ENCODE results near the gene AKAP13. TPM values are rescaled to one million over a fixed set of nuclear protein-coding genes. Genes with fewer than 3 reads are reported as not detected.

AKAP13 gene
- total and polyA plus RNA-seq, 2 donors (not counting 1 experiment from before 2014, with no cell fraction given) = 73.8 to 358 TPM

DNA sequence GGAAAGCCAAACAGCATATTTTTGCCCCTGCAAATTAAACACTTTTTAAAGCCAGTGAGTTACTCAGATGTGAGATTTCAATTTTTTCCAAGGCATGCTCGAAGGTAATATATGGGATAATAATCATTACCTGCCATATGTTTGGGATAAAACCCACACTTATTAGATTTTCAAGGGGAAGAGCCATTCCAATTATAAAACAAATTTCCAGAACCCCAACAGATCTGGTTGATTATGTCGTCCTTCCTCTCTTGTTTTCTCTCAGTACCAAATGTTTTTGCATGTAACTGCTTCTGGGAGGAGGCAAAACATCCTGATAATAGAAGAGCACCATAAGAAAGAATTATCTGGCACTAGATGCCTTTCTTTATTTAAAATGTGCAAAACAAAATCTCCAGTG lies 115.1 kb downstream of the AKAP13 start:
- H3K27me3 Mint-ChIP-seq = no peaks in the 10 kb centered on the region
- DNase-seq (no peak), ATAC-seq (ENCODE audit: low read depth) (no peak)
- Histone ChIP-seq H3K27me3 (replicated peaks in 1 of 4; ENCODE audit: control extremely low read depth in 1 of 4, control insufficient read depth in 3 of 4, insufficient read depth in 4 of 4, low read length in 3 of 4) (no peaks in the 10 kb centered on the region), H3K9me3 (ENCODE audit: control extremely low read depth in 1 of 3, control insufficient read depth in 2 of 3, insufficient read depth in 1 of 3, low read length in 2 of 3) (no peaks in the 10 kb centered on the region), H3K27ac (ENCODE audit: low read length in 2 of 2) (no peak overlapping the region), H4K20me1 (ENCODE audit: control insufficient read depth, insufficient read depth, low read length, poor library complexity, severe bottlenecking) (peaks cover 83% of the 10 kb centered on the region), H2AFZ (ENCODE audit: insufficient read depth, low read depth, low read length, poor library complexity, severe bottlenecking) (no peak overlapping the region), H3K36me3 (replicated peaks in 1 of 2; ENCODE audit: control extremely low read depth in 1 of 2, control insufficient read depth in 1 of 2, extremely low read depth in 1 of 2, insufficient read depth in 2 of 2, low read length in 1 of 2) (peaks cover 0 to 4% of the 10 kb centered on the region in 2 experiments), H3K9ac (ENCODE audit: low read length) (no peak overlapping the region), H3K79me2 (ENCODE audit: control insufficient read depth, insufficient read depth, low read length) (peaks cover 95% of the 10 kb centered on the region), H3K4me2 (replicated peaks; ENCODE audit: low read depth, low read length, poor library complexity, severe bottlenecking) (no peak overlapping the region), H3K4me3 (ENCODE audit: control extremely low read depth in 1 of 5, extremely low read depth in 1 of 5, insufficient read depth in 1 of 5, low read depth in 2 of 5, low read length in 4 of 5) (no peak overlapping the region), H3K4me1 (ENCODE audit: control insufficient read depth in 2 of 2, insufficient read depth in 2 of 2, low read length in 2 of 2) (peaks cover 38 to 45% of the 10 kb centered on the region in 2 donors)
- no CpG with 5 or more reads among the region's 2 CpGs for WGBS (ENCODE audit: insufficient coverage)
- H3K4me1 Mint-ChIP-seq = peaks cover 79% of the 10 kb centered on the region
- TF ChIP-seq, protein P1, sequence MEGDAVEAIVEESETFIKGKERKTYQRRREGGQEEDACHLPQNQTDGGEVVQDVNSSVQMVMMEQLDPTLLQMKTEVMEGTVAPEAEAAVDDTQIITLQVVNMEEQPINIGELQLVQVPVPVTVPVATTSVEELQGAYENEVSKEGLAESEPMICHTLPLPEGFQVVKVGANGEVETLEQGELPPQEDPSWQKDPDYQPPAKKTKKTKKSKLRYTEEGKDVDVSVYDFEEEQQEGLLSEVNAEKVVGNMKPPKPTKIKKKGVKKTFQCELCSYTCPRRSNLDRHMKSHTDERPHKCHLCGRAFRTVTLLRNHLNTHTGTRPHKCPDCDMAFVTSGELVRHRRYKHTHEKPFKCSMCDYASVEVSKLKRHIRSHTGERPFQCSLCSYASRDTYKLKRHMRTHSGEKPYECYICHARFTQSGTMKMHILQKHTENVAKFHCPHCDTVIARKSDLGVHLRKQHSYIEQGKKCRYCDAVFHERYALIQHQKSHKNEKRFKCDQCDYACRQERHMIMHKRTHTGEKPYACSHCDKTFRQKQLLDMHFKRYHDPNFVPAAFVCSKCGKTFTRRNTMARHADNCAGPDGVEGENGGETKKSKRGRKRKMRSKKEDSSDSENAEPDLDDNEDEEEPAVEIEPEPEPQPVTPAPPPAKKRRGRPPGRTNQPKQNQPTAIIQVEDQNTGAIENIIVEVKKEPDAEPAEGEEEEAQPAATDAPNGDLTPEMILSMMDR (IDR thresholded peaks at IDR 0.05) = no peak
- TF ChIP-seq EZH2 (IDR thresholded peaks at IDR 0.05; ENCODE audit: borderline replicate concordance, insufficient read depth, low read depth, low read length, poor library complexity, severe bottlenecking) = no peak
- CTCF ChIA-PET = interaction anchor here (1.5 to 3.1 kb wide), 3 partner anchors 9 to 13 kb away, joined by 3 to 15 read pairs (median 6); no protein-coding TSS in a partner anchor
- POLR2A ChIA-PET = no interaction called here
- no peak overlapping the region for H3K4me3 Mint-ChIP-seq
- intact Hi-C loops (cut with micrococcal nuclease) = no loop called here
- no peak overlapping the region for H3K27ac Mint-ChIP-seq
- H3K9me3 Mint-ChIP-seq (ENCODE audit: insufficient read depth) = no peaks in the 10 kb centered on the region

DNA sequence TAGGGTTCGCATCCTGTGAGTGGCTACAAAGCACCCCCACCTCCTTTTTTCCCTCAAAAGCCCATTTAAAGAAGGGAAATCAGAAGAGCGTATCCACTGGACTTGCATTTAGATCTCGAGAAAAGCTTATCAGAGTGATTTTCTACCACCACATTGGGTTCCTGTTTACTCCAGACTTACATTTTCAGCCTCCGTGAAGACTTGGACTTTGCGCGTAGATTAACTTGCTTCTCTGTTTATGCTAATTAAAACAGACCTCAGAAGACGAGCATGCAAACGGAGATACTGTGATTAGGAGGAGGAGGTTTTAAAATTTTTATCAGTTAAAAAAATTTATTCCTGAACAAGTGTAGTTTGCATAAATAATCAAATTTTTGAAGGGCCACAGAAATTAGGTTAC lies 115.7 kb downstream of the AKAP13 start:
- intact Hi-C loops (cut with micrococcal nuclease) = no loop called here
- Histone ChIP-seq H3K4me3 (ENCODE audit: control extremely low read depth in 1 of 5, extremely low read depth in 1 of 5, insufficient read depth in 1 of 5, low read depth in 2 of 5, low read length in 4 of 5) (no peak overlapping the region), H3K27me3 (replicated peaks in 1 of 4; ENCODE audit: control extremely low read depth in 1 of 4, control insufficient read depth in 3 of 4, insufficient read depth in 4 of 4, low read length in 3 of 4) (no peaks in the 10 kb centered on the region), H2AFZ (ENCODE audit: insufficient read depth, low read depth, low read length, poor library complexity, severe bottlenecking) (no peak overlapping the region), H3K9ac (ENCODE audit: low read length) (peak overlapping the region; percentile 5), H3K27ac (ENCODE audit: low read length in 2 of 2) (no peak overlapping the region), H3K9me3 (ENCODE audit: control extremely low read depth in 1 of 3, control insufficient read depth in 2 of 3, insufficient read depth in 1 of 3, low read length in 2 of 3) (no peaks in the 10 kb centered on the region), H3K4me1 (ENCODE audit: control insufficient read depth in 2 of 2, insufficient read depth in 2 of 2, low read length in 2 of 2) (peaks cover 32 to 40% of the 10 kb centered on the region in 2 donors), H3K4me2 (replicated peaks; ENCODE audit: low read depth, low read length, poor library complexity, severe bottlenecking) (no peak overlapping the region), H3K79me2 (ENCODE audit: control insufficient read depth, insufficient read depth, low read length) (peaks cover 95% of the 10 kb centered on the region), H4K20me1 (ENCODE audit: control insufficient read depth, insufficient read depth, low read length, poor library complexity, severe bottlenecking) (peaks cover 83% of the 10 kb centered on the region), H3K36me3 (replicated peaks in 1 of 2; ENCODE audit: control extremely low read depth in 1 of 2, control insufficient read depth in 1 of 2, extremely low read depth in 1 of 2, insufficient read depth in 2 of 2, low read length in 1 of 2) (peaks cover 2 to 4% of the 10 kb centered on the region in 2 experiments)
- TF ChIP-seq EZH2 (IDR thresholded peaks at IDR 0.05; ENCODE audit: borderline replicate concordance, insufficient read depth, low read depth, low read length, poor library complexity, severe bottlenecking) = no peak
- TF ChIP-seq, protein P1 (IDR thresholded peaks at IDR 0.05) = no peak
- H3K4me1 Mint-ChIP-seq = peaks cover 78% of the 10 kb centered on the region
- ATAC-seq (ENCODE audit: low read depth) = no peak
- no peak for DNase-seq
- H3K27me3 Mint-ChIP-seq = no peaks in the 10 kb centered on the region
- H3K27ac Mint-ChIP-seq = no peak overlapping the region
- CTCF ChIA-PET = interaction anchor here (1.7 to 2.1 kb wide), 2 partner anchors 11 to 13 kb away, joined by 6 to 7 read pairs; no protein-coding TSS in a partner anchor
- POLR2A ChIA-PET = no interaction called here
- no peak overlapping the region for H3K4me3 Mint-ChIP-seq
- 69% methylated on average over 2 of the region's 8 CpGs for WGBS (ENCODE audit: insufficient coverage)
- H3K9me3 Mint-ChIP-seq (ENCODE audit: insufficient read depth) = no peaks in the 10 kb centered on the region

Data from B cell (primary cell).